Upper lobe of right lung (tissue), 1 donor: ENCODE data around the gene GPR3. TPM values are rescaled to one million over a fixed set of nuclear protein-coding genes. Genes with fewer than 3 reads are reported as not detected.
A peak's percentile ranks its signal among the peaks of the same experiment; 100 is the strongest.

Experiments used
- ATAC-seq: fragments of 200-7000 bp; cut with Tn5 transposase; one replicate; pipeline ENCODE4 v1.9.1; 2020; ENCODE audit warnings: mild to moderate bottlenecking, moderate library complexity
- DNase-seq: peaks from one replicate; pipeline ENCODE4 v3.0.0-alpha.2; 2020
- H3K27ac ChIP-seq: fragments of 200-600 bp; one replicate; pipeline ENCODE4 v1.8.0; 2022
- H3K27me3 ChIP-seq: fragments of 200-600 bp; one replicate; pipeline ENCODE4 v1.8.0; 2022; ENCODE audit warnings: mild to moderate bottlenecking
- H3K36me3 ChIP-seq: fragments of 200-600 bp; one replicate; pipeline ENCODE4 v1.8.0; 2022
- H3K4me1 ChIP-seq: fragments of 200-600 bp; one replicate; pipeline ENCODE4 v1.8.0; 2022
- H3K4me3 ChIP-seq: fragments of 200-600 bp; one replicate; pipeline ENCODE4 v1.8.0; 2022; ENCODE audit warnings: mild to moderate bottlenecking
- H3K9me3 ChIP-seq: fragments of 200-600 bp; one replicate; pipeline ENCODE4 v1.8.0; 2022
- intact Hi-C: fragments of 100-400 bp; cut with DNase I; formaldehyde crosslinking; loops from one replicate; pipeline ENCODE4 v1.11.0; 2022
- total RNA-seq: library from RNA; stranded (reverse); fragmentation: NEBNext Ultra II Directional; extraction: Animal tissue kit (Norgen Biotek cat#: 25700); gene quantifications from one replicate; pipeline ENCODE4 v1.2.1, GENCODE V29; 2021
- TF ChIP-seq, protein P1 (sequence below): fragments of 200-600 bp; IDR thresholded peaks from one replicate; pipeline ENCODE4 v1.8.0; 2022; ENCODE audit warnings: antibody characterized with exemption
- donor health status: DM: no; HTN: yes; CAD: no; lungs with severe emphysema.

The GPR3 gene
- total RNA-seq, 1 donor from 2014 or later, result 0.90 TPM

DNA sequence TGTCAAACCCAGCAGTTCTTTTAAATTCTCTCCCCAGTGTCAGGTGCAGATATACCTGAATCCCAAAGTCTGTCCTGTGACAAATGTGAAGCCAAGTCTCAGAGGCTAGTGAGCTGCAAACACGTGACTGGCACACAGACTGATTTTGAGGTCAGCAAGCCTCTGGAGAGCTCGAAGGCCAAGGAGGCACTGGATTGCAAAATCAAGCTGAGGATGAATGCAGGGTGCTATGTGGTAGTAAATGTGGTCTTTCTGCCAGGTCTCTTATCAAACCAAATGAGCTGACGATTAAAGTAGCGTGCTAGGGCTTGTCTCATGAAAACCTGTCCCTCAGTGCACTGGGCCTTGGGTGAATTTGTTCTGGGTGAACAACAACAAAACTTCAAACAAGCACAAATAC lies 20.6 kb downstream of the GPR3 start:
- intact Hi-C loops, result no loop called here
- TF ChIP-seq, protein P1, sequence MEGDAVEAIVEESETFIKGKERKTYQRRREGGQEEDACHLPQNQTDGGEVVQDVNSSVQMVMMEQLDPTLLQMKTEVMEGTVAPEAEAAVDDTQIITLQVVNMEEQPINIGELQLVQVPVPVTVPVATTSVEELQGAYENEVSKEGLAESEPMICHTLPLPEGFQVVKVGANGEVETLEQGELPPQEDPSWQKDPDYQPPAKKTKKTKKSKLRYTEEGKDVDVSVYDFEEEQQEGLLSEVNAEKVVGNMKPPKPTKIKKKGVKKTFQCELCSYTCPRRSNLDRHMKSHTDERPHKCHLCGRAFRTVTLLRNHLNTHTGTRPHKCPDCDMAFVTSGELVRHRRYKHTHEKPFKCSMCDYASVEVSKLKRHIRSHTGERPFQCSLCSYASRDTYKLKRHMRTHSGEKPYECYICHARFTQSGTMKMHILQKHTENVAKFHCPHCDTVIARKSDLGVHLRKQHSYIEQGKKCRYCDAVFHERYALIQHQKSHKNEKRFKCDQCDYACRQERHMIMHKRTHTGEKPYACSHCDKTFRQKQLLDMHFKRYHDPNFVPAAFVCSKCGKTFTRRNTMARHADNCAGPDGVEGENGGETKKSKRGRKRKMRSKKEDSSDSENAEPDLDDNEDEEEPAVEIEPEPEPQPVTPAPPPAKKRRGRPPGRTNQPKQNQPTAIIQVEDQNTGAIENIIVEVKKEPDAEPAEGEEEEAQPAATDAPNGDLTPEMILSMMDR, result no peak
- H3K27me3 ChIP-seq, result no peaks in the 10 kb centered on the region
- H3K27ac ChIP-seq, result peak overlapping the region; percentile 25
- H3K4me1 ChIP-seq, result peaks cover 17% of the 10 kb centered on the region
- no peak for DNase-seq
- ATAC-seq, result peak; percentile 62
- H3K4me3 ChIP-seq, result no peak overlapping the region
- H3K36me3 ChIP-seq, result peaks cover 100% of the 10 kb centered on the region
- H3K9me3 ChIP-seq, result no peaks in the 10 kb centered on the region

DNA sequence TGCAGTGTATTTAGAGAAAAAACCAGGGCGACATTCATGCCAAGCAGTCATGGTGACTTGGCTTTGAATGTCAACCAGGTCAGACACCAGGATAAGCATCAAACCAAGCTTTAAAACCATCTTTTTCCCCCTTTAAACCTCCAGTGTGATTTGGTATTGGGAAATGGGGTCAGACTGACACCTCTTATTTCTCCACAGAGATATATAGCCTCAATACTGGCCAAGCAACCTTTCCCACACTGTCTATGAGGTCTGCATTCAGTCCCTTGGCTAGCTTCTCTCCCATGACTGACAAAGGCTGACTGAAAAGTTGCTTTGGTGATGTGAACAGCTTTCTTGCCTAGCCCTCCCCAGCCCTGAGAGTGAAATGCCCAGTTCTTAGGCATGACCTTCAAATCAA lies 21.7 kb downstream of the GPR3 start:
- Histone ChIP-seq H3K4me3 (no peak overlapping the region), H3K4me1 (peaks cover 28% of the 10 kb centered on the region), H3K27ac (no peak overlapping the region), H3K36me3 (peaks cover 92% of the 10 kb centered on the region), H3K27me3 (no peaks in the 10 kb centered on the region), H3K9me3 (no peaks in the 10 kb centered on the region)
- intact Hi-C loops, result no loop called here
- TF ChIP-seq, protein P1, result no peak
- DNase-seq (no peak), ATAC-seq (no peak)

DNA sequence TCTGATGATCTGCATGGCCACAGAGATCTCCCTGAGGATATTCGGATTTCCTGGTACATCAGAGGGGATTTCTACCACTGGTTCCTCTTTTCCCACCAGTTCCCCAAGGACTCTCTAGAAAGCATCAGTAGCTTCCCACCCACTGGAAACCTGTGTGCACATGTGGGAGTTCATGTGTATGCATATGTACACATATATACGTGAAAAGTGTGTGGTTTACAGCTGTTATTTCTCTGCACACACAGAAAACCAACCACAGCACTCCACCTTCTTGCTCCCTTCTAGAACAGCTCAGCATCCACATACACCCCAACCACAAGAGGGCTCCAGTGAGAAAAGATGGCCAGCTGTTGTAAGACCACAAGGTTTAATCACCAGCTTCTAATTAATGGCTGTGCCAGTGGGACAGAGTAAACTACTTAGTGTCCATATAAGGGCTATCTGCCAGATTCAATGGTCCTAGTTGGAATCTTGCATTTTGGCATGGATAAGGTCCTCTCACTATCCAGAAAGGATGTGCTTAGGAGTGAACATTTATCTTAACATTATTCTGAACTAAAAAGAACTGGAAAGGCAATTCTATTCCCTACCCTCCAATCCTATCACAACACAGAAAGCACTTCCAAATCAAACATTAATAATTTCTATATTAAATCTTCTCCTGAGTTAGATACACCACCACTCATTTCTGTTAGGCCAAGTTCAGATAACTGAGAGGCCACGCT lies 24.1 kb downstream of the GPR3 start:
- Histone ChIP-seq H3K36me3 (peaks cover 67% of the 10 kb centered on the region), H3K27ac (no peak overlapping the region), H3K4me1 (peaks cover 44% of the 10 kb centered on the region), H3K27me3 (no peaks in the 10 kb centered on the region), H3K4me3 (no peak overlapping the region), H3K9me3 (no peaks in the 10 kb centered on the region)
- intact Hi-C loops, result no loop called here
- TF ChIP-seq, protein P1, result peak; percentile 64
- DNase-seq (no peak), ATAC-seq (peak; percentile 68)

DNA sequence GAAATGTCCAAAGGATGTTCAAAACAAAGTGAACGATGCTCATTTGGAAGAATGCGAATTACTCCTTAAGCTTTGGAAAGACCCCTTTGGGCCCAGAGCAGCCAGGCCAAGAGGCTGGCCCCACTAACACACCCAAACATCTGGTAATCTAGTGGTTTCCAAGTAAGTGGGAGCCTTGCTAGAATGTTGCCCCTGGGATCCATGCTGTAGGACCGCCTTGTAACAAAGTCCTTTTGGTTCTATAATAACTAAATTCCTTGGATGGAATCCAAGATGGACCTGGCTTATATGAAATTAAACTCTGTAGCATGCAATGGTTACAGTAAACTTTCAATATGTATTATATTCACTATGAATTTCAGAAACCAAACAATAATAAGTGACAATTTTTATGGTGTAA lies 25.3 kb downstream of the GPR3 start:
- intact Hi-C loops, result no loop called here
- Histone ChIP-seq H3K36me3 (peaks cover 55% of the 10 kb centered on the region), H3K27ac (peak overlapping the region; percentile 70), H3K9me3 (no peaks in the 10 kb centered on the region), H3K4me1 (peaks cover 49% of the 10 kb centered on the region), H3K4me3 (no peak overlapping the region), H3K27me3 (no peaks in the 10 kb centered on the region)
- no peak for ATAC-seq
- TF ChIP-seq, protein P1, result no peak
- no peak for DNase-seq

DNA sequence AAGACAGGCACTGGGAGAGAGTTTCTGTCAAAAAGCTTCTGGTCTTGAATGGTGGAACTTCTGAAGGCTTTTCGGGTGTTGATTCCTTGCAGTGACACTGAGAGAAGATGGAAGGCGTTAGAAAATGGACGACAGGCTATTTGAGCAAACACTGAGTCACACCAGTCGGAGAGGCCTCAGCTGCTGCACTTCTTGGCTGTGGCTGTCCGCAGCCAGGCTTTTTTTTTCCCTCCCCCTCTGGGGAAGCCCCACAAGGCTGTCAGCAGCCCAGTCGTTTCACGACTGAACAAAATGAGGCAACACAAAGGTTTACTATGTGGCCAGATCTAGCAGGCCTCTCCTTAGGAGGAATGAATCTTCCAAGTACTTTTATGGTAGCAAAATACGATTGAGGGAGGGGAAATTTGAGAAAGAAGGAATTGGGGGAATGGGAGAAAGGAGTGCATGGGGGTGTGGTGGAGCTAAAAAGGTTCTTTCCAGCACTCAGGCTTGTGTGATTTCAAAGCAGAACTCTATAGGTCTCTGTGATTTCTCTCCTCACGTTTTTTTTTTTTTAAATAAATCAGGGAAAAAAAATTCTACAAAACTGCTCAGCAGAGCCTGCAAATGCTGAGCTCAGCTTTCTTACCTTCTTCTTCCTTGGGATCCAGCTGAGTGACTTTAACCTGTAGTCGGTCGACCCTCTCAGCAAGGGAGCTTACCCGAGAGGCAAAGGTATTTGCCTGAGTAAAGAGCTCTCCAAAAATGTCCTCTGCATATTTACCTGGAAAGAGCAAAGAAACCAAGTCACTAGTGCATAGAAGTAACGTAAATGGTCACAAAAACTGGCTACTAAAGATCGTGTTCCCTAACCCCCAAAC lies 26.1 kb downstream of the GPR3 start:
- Histone ChIP-seq H3K4me1 (peaks cover 49% of the 10 kb centered on the region), H3K27ac (peak overlapping the region; percentile 70), H3K4me3 (no peak overlapping the region), H3K9me3 (no peaks in the 10 kb centered on the region), H3K27me3 (no peaks in the 10 kb centered on the region), H3K36me3 (peaks cover 47% of the 10 kb centered on the region)
- TF ChIP-seq, protein P1, result no peak
- no peak for DNase-seq
- intact Hi-C loops, result no loop called here
- ATAC-seq, result peak; percentile 89
